OCI-LY3 (cell line): ENCODE measurements around the gene CACNA2D3.

Experiments
- H2AFZ ChIP-seq: fragments of 200-600, 300-600 bp; shearing (Covaris generic); 2 replicates; pipeline ENCODE4 v1.6.0; 2014; ENCODE audit warnings: antibody characterized with exemption, low read depth, low read length
- H3K27ac ChIP-seq: fragments of 200-600, 300-600 bp; sonication (generic); 2 replicates; pipeline ENCODE4 v1.5.1; 2014; ENCODE audit warnings: mild to moderate bottlenecking, low read length, moderate library complexity, mixed read lengths
- H3K27me3 ChIP-seq: fragments of 200-600, 300-600 bp; sonication (generic); 2 replicates; pipeline ENCODE4 v1.6.1; 2014; ENCODE audit warnings: low read depth, low read length, mixed read lengths
- H3K36me3 ChIP-seq: fragments of 200-600, 300-600 bp; sonication (generic); replicated peaks from 2 replicates; pipeline ENCODE3; 2014; ENCODE audit warnings: low read depth, low read length, mixed read lengths
- H3K4me1 ChIP-seq: fragments of 300-600, 200-600 bp; sonication (generic); 2 replicates; pipeline ENCODE4 v1.6.1; 2014; ENCODE audit warnings: low read length, mixed read lengths
- H3K4me2 ChIP-seq: fragments of 200-600, 300-600 bp; sonication (generic); 2 replicates; pipeline ENCODE4 v1.6.1; 2014; ENCODE audit warnings: low read length, mixed read lengths
- H3K4me3 ChIP-seq: fragments of 300-600, 200-600 bp; sonication (generic); 2 replicates; pipeline ENCODE4 v1.5.1; 2014; ENCODE audit warnings: antibody characterized with exemption, mild to moderate bottlenecking, low read length, moderate library complexity
- H3K79me2 ChIP-seq: fragments of 300-600, 200-600 bp; shearing (Covaris generic); 2 replicates; pipeline ENCODE4 v1.6.1; 2014; ENCODE audit warnings: mild to moderate bottlenecking, low read length, mixed read lengths
- H3K9ac ChIP-seq: fragments of 300-600, 200-600 bp; shearing (Covaris generic); 2 replicates; pipeline ENCODE4 v1.6.0; 2014; ENCODE audit warnings: mild to moderate bottlenecking, low read length, moderate library complexity
- H3K9me3 ChIP-seq: fragments of 200-600, 300-600 bp; shearing (Covaris generic); 2 replicates; pipeline ENCODE4 v1.6.1; 2014; ENCODE audit warnings: low read length, mixed read lengths; ENCODE audit not compliant: insufficient read depth
- H4K20me1 ChIP-seq: fragments of 200-600, 300-600 bp; sonication (generic); 2 replicates; pipeline ENCODE4 v1.6.1; 2016; ENCODE audit warnings: low read length, mixed read lengths; ENCODE audit not compliant: insufficient read depth
- EZH2phosphoT487 ChIP-seq: fragments of 200-600 bp; shearing (Covaris generic); IDR thresholded peaks from 2 replicates; pipeline ENCODE4 v1.6.1; 2018; ENCODE audit warnings: antibody characterized with exemption, mixed run types, low read depth
- TF ChIP-seq, protein P1 (sequence below): fragments of 200-600, 300-600 bp; sonication (generic); IDR thresholded peaks from 2 replicates; pipeline ENCODE4 v1.5.1; 2014; ENCODE audit warnings: antibody characterized with exemption, low read length, low read depth

The CACNA2D3 gene

DNA sequence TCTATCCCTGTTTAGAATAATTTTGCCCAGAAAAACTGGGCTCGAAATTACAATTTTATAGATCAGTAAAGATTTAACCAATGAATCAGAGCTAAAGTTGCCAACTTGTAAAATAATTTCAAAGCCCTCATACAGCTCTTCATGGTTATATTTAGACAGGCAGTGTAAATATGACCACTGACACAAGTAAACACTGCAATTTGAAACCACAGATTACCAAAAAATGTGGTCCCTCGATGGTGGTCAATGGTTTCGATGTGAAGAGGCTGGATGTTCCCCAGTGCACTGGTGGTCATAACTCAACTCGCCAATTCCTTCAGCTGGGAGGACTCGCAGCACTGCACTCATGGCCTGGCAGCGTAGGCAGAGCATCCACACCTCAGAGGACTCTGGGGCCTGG lies 776.9 kb downstream of the CACNA2D3 start:
- Histone ChIP-seq H3K9ac (no peak overlapping the region), H3K9me3 (no peaks in the 10 kb centered on the region), H3K36me3 (no peaks in the 10 kb centered on the region), H3K27ac (no peak overlapping the region), H3K79me2 (no peaks in the 10 kb centered on the region), H3K4me1 (no peaks in the 10 kb centered on the region), H2AFZ (no peak overlapping the region), H3K4me3 (no peak overlapping the region), H3K4me2 (no peak overlapping the region), H4K20me1 (no peaks in the 10 kb centered on the region; the same call in 1 of the 2 replicates), H3K27me3 (peaks cover 4% of the 10 kb centered on the region; the same call in 1 of the 2 replicates)
- TF ChIP-seq, protein P1, sequence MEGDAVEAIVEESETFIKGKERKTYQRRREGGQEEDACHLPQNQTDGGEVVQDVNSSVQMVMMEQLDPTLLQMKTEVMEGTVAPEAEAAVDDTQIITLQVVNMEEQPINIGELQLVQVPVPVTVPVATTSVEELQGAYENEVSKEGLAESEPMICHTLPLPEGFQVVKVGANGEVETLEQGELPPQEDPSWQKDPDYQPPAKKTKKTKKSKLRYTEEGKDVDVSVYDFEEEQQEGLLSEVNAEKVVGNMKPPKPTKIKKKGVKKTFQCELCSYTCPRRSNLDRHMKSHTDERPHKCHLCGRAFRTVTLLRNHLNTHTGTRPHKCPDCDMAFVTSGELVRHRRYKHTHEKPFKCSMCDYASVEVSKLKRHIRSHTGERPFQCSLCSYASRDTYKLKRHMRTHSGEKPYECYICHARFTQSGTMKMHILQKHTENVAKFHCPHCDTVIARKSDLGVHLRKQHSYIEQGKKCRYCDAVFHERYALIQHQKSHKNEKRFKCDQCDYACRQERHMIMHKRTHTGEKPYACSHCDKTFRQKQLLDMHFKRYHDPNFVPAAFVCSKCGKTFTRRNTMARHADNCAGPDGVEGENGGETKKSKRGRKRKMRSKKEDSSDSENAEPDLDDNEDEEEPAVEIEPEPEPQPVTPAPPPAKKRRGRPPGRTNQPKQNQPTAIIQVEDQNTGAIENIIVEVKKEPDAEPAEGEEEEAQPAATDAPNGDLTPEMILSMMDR, result no peak
- no peak for TF ChIP-seq EZH2phosphoT487

DNA sequence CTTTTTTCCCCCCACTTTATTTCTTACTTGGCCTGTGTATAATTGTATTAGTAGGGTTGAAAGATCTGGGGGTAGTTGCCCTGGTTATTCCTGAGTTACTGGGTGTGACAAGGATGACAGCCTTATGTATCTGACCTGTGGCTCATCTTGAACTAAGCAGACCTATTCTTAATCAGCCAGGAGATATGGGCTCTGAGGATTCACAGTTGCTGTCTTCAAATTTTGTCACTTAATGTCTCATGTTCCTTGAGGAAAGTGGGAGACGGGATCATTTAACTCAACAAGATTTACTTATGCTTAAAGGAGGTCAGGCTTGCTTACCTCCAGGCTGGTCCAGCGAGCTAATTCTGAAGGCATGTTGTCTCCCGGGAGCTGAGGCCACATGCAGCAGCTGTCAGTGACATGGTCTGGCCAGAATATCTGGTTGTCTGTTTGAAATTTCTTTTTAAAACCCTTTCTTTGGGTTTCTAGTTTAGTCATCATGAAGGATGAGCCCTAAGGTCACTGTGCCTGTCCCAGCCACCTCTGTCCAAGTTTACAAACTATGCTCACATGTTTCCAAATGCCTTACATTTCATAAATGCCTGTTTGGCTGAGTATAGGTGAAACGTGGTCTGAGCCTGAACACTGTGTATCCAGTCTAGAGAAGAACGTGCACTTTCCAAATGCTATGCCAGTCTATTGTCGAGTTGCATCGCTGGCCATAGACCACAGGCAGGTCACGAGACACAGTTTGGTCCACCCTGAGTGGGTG lies 778.7 kb downstream of the CACNA2D3 start:
- no peak overlapping the region for H3K4me2 ChIP-seq

DNA sequence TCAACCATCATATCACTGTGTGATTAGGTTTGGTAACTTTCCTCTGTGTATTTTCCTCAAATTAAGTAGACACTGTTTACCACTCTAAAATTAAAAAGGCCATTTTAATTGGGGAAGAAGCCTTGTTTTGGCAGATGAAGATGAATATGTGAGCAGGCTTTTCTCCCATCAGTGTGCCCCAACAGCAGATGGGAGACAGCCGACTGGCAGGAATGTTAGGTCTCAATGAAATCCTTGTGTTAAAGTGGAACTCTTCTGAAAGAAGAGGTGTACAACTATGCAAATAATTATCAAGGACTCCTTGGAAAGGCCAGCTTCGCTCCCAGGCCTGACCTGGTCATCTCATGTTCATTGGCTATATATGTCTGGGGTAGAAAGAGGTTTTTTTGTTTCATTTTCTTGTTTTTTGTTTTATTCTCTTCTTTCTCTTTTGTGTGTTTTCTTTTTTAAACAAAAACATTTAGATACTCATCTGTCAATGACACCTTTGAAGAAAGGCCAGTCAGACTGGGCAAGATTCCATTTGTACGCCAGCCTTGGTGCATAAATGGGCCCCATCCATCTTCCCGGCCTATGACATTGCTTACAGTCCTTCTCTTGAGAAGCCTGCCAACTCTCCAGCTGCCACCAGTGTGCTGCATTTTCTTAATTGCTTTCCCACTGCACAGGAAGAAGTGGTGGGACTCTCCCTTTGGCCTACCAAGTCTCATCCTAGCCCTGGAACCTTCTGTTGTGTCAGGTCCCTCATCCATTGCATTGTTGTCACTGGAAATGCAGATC lies 779.7 kb downstream of the CACNA2D3 start:
- no peaks in the 10 kb centered on the region for H3K79me2 ChIP-seq
- no peak overlapping the region for H3K4me3 ChIP-seq
- no peaks in the 10 kb centered on the region for H3K27me3 ChIP-seq
- H3K4me2 ChIP-seq, result no peak overlapping the region
- H3K36me3 ChIP-seq, result no peaks in the 10 kb centered on the region
- H2AFZ ChIP-seq, result no peak overlapping the region
- TF ChIP-seq, protein P1, result no peak
- no peak for TF ChIP-seq EZH2phosphoT487
- H3K27ac ChIP-seq, result no peak overlapping the region
- H4K20me1 ChIP-seq, result no peaks in the 10 kb centered on the region; the same call in 1 of the 2 replicates
- no peaks in the 10 kb centered on the region for H3K9me3 ChIP-seq
- no peaks in the 10 kb centered on the region for H3K4me1 ChIP-seq
- no peak overlapping the region for H3K9ac ChIP-seq

More for the DNA sequence above, 778.7 kb downstream of the CACNA2D3 start:
- Histone ChIP-seq H3K4me3 (no peak overlapping the region), H3K36me3 (no peaks in the 10 kb centered on the region), H3K27ac (no peak overlapping the region), H4K20me1 (no peaks in the 10 kb centered on the region; the same call in 1 of the 2 replicates), H3K27me3 (peaks cover 4% of the 10 kb centered on the region; the same call in 1 of the 2 replicates), H2AFZ (no peak overlapping the region), H3K9ac (no peak overlapping the region), H3K79me2 (no peaks in the 10 kb centered on the region), H3K9me3 (no peaks in the 10 kb centered on the region), H3K4me1 (no peaks in the 10 kb centered on the region)
- no peak for TF ChIP-seq EZH2phosphoT487
- TF ChIP-seq, protein P1, result no peak

DNA sequence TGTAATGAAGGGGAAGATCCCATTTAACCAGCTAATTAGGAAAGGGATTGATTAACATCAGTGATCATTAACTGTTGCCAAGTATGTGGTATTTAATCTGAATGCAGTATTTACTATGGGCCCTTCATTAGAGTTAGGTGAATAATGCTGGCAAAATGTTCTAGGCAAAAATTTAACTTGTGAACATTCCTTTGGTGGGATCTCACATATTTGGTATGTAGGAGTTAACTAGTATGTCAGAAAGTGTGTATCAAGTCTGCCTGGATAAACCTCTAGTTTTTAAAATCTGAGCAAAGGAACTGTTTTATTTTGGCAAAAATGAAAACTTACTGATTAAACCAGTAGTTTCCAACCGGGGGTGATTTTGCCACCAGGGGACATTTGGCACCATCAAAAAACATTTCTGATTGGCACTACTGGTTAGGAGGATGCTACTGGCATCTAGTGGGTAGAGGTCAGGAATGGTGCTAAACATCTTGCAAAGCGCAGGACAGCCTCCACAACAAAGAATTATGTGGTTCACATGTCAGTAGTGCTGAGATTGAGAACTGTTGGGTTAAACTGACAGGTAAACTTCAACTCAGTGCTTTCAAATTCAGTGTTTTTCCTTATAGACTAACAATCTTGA lies 783.0 kb downstream of the CACNA2D3 start:
- no peak overlapping the region for H3K9ac ChIP-seq
- no peaks in the 10 kb centered on the region for H3K9me3 ChIP-seq
- H3K4me3 ChIP-seq, result no peak overlapping the region
- no peak overlapping the region for H2AFZ ChIP-seq
- TF ChIP-seq, protein P1, result no peak
- TF ChIP-seq EZH2phosphoT487, result no peak
- no peak overlapping the region for H3K4me2 ChIP-seq
- no peak overlapping the region for H3K27ac ChIP-seq
- no peaks in the 10 kb centered on the region for H4K20me1 ChIP-seq
- H3K79me2 ChIP-seq, result no peaks in the 10 kb centered on the region
- peaks cover 5% of the 10 kb centered on the region; the same call in 1 of the 2 replicates for H3K27me3 ChIP-seq
- H3K4me1 ChIP-seq, result no peaks in the 10 kb centered on the region
- no peaks in the 10 kb centered on the region for H3K36me3 ChIP-seq
